ENCODE results near the gene PDS5A.
"Not testable (repeated sequence)": the region's sequence is repeated elsewhere in the genome, so short reads cannot be mapped to it uniquely, and the experiment has no call there.

The PDS5A gene

GRCh38 chr4:39905656-39906055 lies 72.1 kb downstream of the PDS5A start:
- no peak for DNase-seq (ENCODE audit: low spot score)

- DNase-seq (ENCODE audit: low spot score): not testable (repeated sequence)
Observed at GRCh38 chr4:39905019-39905418, 72.7 kb downstream of the PDS5A start.

- no peak for DNase-seq (ENCODE audit: low spot score)
Observed at GRCh38 chr4:39900966-39901365, 76.7 kb downstream of the PDS5A start.

GRCh38 chr4:39899291-39899690 lies 78.4 kb downstream of the PDS5A start:
- no peak for DNase-seq (ENCODE audit: low spot score)

- DNase-seq (ENCODE audit: low spot score): no peak
Observed at GRCh38 chr4:39898015-39898414, 79.7 kb downstream of the PDS5A start.

GRCh38 chr4:39893693-39894072 lies 84.0 kb downstream of the PDS5A start:
- no peak for DNase-seq (ENCODE audit: low spot score)

GRCh38 chr4:39892988-39893692 lies 84.6 kb downstream of the PDS5A start:
- DNase-seq (ENCODE audit: low spot score): no peak

GRCh38 chr4:39889226-39889625 lies 88.5 kb downstream of the PDS5A start:
- no peak for DNase-seq (ENCODE audit: low spot score)

GRCh38 chr4:39888541-39888940 lies 89.2 kb downstream of the PDS5A start:
- DNase-seq (ENCODE audit: low spot score): no peak

- DNase-seq (ENCODE audit: low spot score): no peak
Observed at GRCh38 chr4:39883646-39884045, 94.1 kb downstream of the PDS5A start.

GRCh38 chr4:39881789-39882188 lies 95.9 kb downstream of the PDS5A start:
- no peak for DNase-seq (ENCODE audit: low spot score)

- DNase-seq (ENCODE audit: low spot score): no peak
Observed at GRCh38 chr4:39877971-39878370, 99.7 kb downstream of the PDS5A start.

GRCh38 chr4:39873823-39874222 lies 103.9 kb downstream of the PDS5A start:
- DNase-seq (ENCODE audit: low spot score): no peak

GRCh38 chr4:39865280-39865679 lies 112.4 kb downstream of the PDS5A start:
- DNase-seq (ENCODE audit: low spot score): no peak

GRCh38 chr4:39864391-39864790 lies 113.3 kb downstream of the PDS5A start:
- DNase-seq (ENCODE audit: low spot score): no peak

GRCh38 chr4:39860804-39861203 lies 116.9 kb downstream of the PDS5A start:
- no peak for DNase-seq (ENCODE audit: low spot score)

GRCh38 chr4:39855909-39856512 lies 121.7 kb downstream of the PDS5A start:
- DNase-seq (ENCODE audit: low spot score): no peak

GRCh38 chr4:39852636-39853035 lies 125.1 kb downstream of the PDS5A start:
- DNase-seq (ENCODE audit: low spot score): no peak

GRCh38 chr4:39850727-39851126 lies 127.0 kb downstream of the PDS5A start:
- no peak for DNase-seq (ENCODE audit: low spot score)

- no peak for DNase-seq (ENCODE audit: low spot score)
Observed at GRCh38 chr4:39846705-39847104, 131.0 kb downstream of the PDS5A start.

GRCh38 chr4:39846120-39846519 lies 131.6 kb downstream of the PDS5A start:
- DNase-seq (ENCODE audit: low spot score): no peak

- no peak for DNase-seq (ENCODE audit: low spot score)
Observed at GRCh38 chr4:39841894-39842293, 135.8 kb downstream of the PDS5A start.

- not testable (repeated sequence) for DNase-seq (ENCODE audit: low spot score)
Observed at GRCh38 chr4:39840516-39840915, 137.2 kb downstream of the PDS5A start.

GRCh38 chr4:39840027-39840426 lies 137.7 kb downstream of the PDS5A start:
- DNase-seq (ENCODE audit: low spot score): no peak

All from globus pallidus (tissue), 1 donor.